Stimulated activated naive CD8-positive, alpha-beta T cell treated with anti-CD3 and anti-CD28 coated beads, Interleukin-15, amount 100 ng/mL, for 72 hours (primary cell): ENCODE results near the gene INTS14.
A peak's percentile ranks its signal among the peaks of the same experiment; 100 is the strongest.
"Not testable (repeated sequence)": the region's sequence is repeated elsewhere in the genome, so short reads cannot be mapped to it uniquely, and the experiment has no call there.

ENCODE experiments used
- ATAC-seq: fragments of 150-1000 bp; cut with Tn5 transposase; 2 replicates; pipeline ENCODE4 v1.10.0; 2021; ENCODE audit warnings: mild to moderate bottlenecking, moderate library complexity
- DNase-seq, 2 donors: peaks; one replicate each; pipeline ENCODE4 v3.0.0; 2021 to 2022
- H3K27ac Mint-ChIP-seq, 2 donors: one replicate each; pipeline ENCODE4 v1.8.0; 2022; ENCODE audit warnings: mild to moderate bottlenecking in 2 of 2, mixed read lengths in 2 of 2, moderate library complexity in 2 of 2
- H3K27me3 Mint-ChIP-seq: one replicate; pipeline ENCODE4 v1.8.0; 2022; ENCODE audit warnings: mixed read lengths
- H3K4me1 Mint-ChIP-seq: one replicate; pipeline ENCODE4 v1.8.0; 2022; ENCODE audit warnings: mild to moderate bottlenecking, mixed read lengths
- H3K4me3 Mint-ChIP-seq, 2 donors: one replicate each; pipeline ENCODE4 v1.8.0; 2022; ENCODE audit warnings: mild to moderate bottlenecking in 2 of 2, mixed read lengths in 2 of 2, moderate library complexity in 1 of 2
- H3K9me3 Mint-ChIP-seq, 2 donors: one replicate each; pipeline ENCODE4 v1.8.0; 2022; ENCODE audit warnings: mixed read lengths in 2 of 2

The INTS14 gene

GRCh38 chr15:65639509-65639908, 28.6 kb upstream of the INTS14 start:
- Mint-ChIP-seq H3K4me1 (peaks cover 18% of the 10 kb centered on the region), H3K9me3 (no peaks in the 10 kb centered on the region), H3K27me3 (no peaks in the 10 kb centered on the region), H3K27ac (peak overlapping the region in 1 of 2 donors; percentile 93), H3K4me3 (no peak overlapping the region)
- DNase-seq: no peak
- no peak for ATAC-seq

- H3K4me3 Mint-ChIP-seq: peak overlapping the region; percentile 14 to 20
- peak; percentile 72 for ATAC-seq
- H3K27me3 Mint-ChIP-seq: no peaks in the 10 kb centered on the region
- DNase-seq: peak; percentile 33 to 38
- H3K9me3 Mint-ChIP-seq: no peaks in the 10 kb centered on the region
- peak overlapping the region in 1 of 2 donors; percentile 13 for H3K27ac Mint-ChIP-seq
- H3K4me1 Mint-ChIP-seq: peaks cover 18% of the 10 kb centered on the region
Observed at GRCh38 chr15:65638681-65639089, 27.8 kb upstream of the INTS14 start.

- Mint-ChIP-seq H3K4me3 (no peak overlapping the region), H3K27me3 (no peaks in the 10 kb centered on the region), H3K27ac (no peak overlapping the region), H3K4me1 (peaks cover 18% of the 10 kb centered on the region), H3K9me3 (no peaks in the 10 kb centered on the region)
- DNase-seq (no peak), ATAC-seq (no peak)
Observed at GRCh38 chr15:65638109-65638508, 27.2 kb upstream of the INTS14 start.

GRCh38 chr15:65634356-65634755, 23.4 kb upstream of the INTS14 start:
- no peak for ATAC-seq
- DNase-seq: no peak

GRCh38 chr15:65633752-65634151, 22.8 kb upstream of the INTS14 start:
- Mint-ChIP-seq H3K4me3 (no peak overlapping the region), H3K27me3 (no peaks in the 10 kb centered on the region), H3K4me1 (peaks cover 31% of the 10 kb centered on the region), H3K9me3 (no peaks in the 10 kb centered on the region), H3K27ac (no peak overlapping the region)
- DNase-seq (no peak), ATAC-seq (no peak)

More at GRCh38 chr15:65634356-65634755, 23.4 kb upstream of the INTS14 start:
- Mint-ChIP-seq H3K9me3 (no peaks in the 10 kb centered on the region), H3K4me3 (no peak overlapping the region), H3K27me3 (no peaks in the 10 kb centered on the region), H3K27ac (no peak overlapping the region), H3K4me1 (peaks cover 37% of the 10 kb centered on the region)

GRCh38 chr15:65632780-65633375, 21.9 kb upstream of the INTS14 start:
- DNase-seq: no peak
- no peak for ATAC-seq
- no peak overlapping the region for H3K4me3 Mint-ChIP-seq
- peaks cover 22% of the 10 kb centered on the region for H3K4me1 Mint-ChIP-seq
- H3K27me3 Mint-ChIP-seq: no peaks in the 10 kb centered on the region
- no peak overlapping the region for H3K27ac Mint-ChIP-seq
- H3K9me3 Mint-ChIP-seq: no peaks in the 10 kb centered on the region

- DNase-seq (no peak), ATAC-seq (no peak)
- Mint-ChIP-seq H3K4me1 (peaks cover 19% of the 10 kb centered on the region), H3K27me3 (no peaks in the 10 kb centered on the region), H3K27ac (no peak overlapping the region), H3K4me3 (no peak overlapping the region), H3K9me3 (no peaks in the 10 kb centered on the region)
Observed at GRCh38 chr15:65631503-65631902, 20.6 kb upstream of the INTS14 start.

GRCh38 chr15:65630760-65631159, 19.8 kb upstream of the INTS14 start:
- H3K4me3 Mint-ChIP-seq: no peak overlapping the region
- H3K27ac Mint-ChIP-seq: peak overlapping the region; percentile 34 to 61
- peaks cover 19% of the 10 kb centered on the region for H3K4me1 Mint-ChIP-seq
- DNase-seq (no peak), ATAC-seq (peak; percentile 62)
- no peaks in the 10 kb centered on the region for H3K27me3 Mint-ChIP-seq
- no peaks in the 10 kb centered on the region for H3K9me3 Mint-ChIP-seq

- H3K27ac Mint-ChIP-seq: peak overlapping the region in 1 of 2 donors; percentile 24
- no peak for ATAC-seq
- DNase-seq: no peak
- H3K9me3 Mint-ChIP-seq: no peaks in the 10 kb centered on the region
- H3K27me3 Mint-ChIP-seq: no peaks in the 10 kb centered on the region
- H3K4me1 Mint-ChIP-seq: peaks cover 19% of the 10 kb centered on the region
- no peak overlapping the region for H3K4me3 Mint-ChIP-seq
Observed at GRCh38 chr15:65629548-65629947, 18.6 kb upstream of the INTS14 start.

GRCh38 chr15:65626856-65627255, 15.9 kb upstream of the INTS14 start:
- H3K9me3 Mint-ChIP-seq: no peaks in the 10 kb centered on the region
- no peaks in the 10 kb centered on the region for H3K27me3 Mint-ChIP-seq
- H3K27ac Mint-ChIP-seq: peak overlapping the region in 1 of 2 donors; percentile 57
- ATAC-seq (no peak), DNase-seq (no peak)
- peaks cover 14% of the 10 kb centered on the region for H3K4me1 Mint-ChIP-seq
- no peak overlapping the region for H3K4me3 Mint-ChIP-seq

- Mint-ChIP-seq H3K4me1 (no peaks in the 10 kb centered on the region), H3K4me3 (no peak overlapping the region), H3K9me3 (no peaks in the 10 kb centered on the region), H3K27ac (no peak overlapping the region), H3K27me3 (no peaks in the 10 kb centered on the region)
- ATAC-seq: no peak
- no peak for DNase-seq
Observed at GRCh38 chr15:65623103-65623502, 12.2 kb upstream of the INTS14 start.

GRCh38 chr15:65621638-65622037, 10.7 kb upstream of the INTS14 start, which contains the start of gene SLC24A1:
Gene SLC24A1 (plus strand): TSS chr15:65621938. CDS start chr15:65624081, 2,143 bp downstream.
- Mint-ChIP-seq H3K4me1 (no peaks in the 10 kb centered on the region), H3K9me3 (no peaks in the 10 kb centered on the region), H3K4me3 (no peak within 1 kb of the TSS), H3K27me3 (no peaks in the 10 kb centered on the region), H3K27ac (no peak within 1 kb of the TSS)
- no peak for DNase-seq
- ATAC-seq: no peak

- ATAC-seq (no peak), DNase-seq (no peak)
- Mint-ChIP-seq H3K4me3 (no peak overlapping the region), H3K27me3 (no peaks in the 10 kb centered on the region), H3K4me1 (no peaks in the 10 kb centered on the region), H3K9me3 (no peaks in the 10 kb centered on the region), H3K27ac (no peak overlapping the region)
Observed at GRCh38 chr15:65620833-65621232, 9.9 kb upstream of the INTS14 start.

- no peaks in the 10 kb centered on the region for H3K27me3 Mint-ChIP-seq
- DNase-seq: no peak
Observed at GRCh38 chr15:65619626-65620290, 8.8 kb upstream of the INTS14 start.

GRCh38 chr15:65618560-65619109, 7.7 kb upstream of the INTS14 start:
- Mint-ChIP-seq H3K9me3 (no peaks in the 10 kb centered on the region), H3K27me3 (no peaks in the 10 kb centered on the region), H3K4me3 (no peak overlapping the region), H3K4me1 (peaks cover 4% of the 10 kb centered on the region), H3K27ac (peak overlapping the region in 1 of 2 donors; percentile 21)
- ATAC-seq (no peak), DNase-seq (no peak)

More at GRCh38 chr15:65619626-65620290, 8.8 kb upstream of the INTS14 start:
- Mint-ChIP-seq H3K27ac (no peak overlapping the region), H3K9me3 (no peaks in the 10 kb centered on the region), H3K4me3 (no peak overlapping the region), H3K4me1 (no peaks in the 10 kb centered on the region)
- ATAC-seq: no peak

GRCh38 chr15:65615887-65616286, 5.0 kb upstream of the INTS14 start:
- ATAC-seq, H3K27me3 Mint-ChIP-seq, H3K27ac Mint-ChIP-seq, H3K9me3 Mint-ChIP-seq, DNase-seq, H3K4me3 Mint-ChIP-seq: not testable (repeated sequence)
- H3K4me1 Mint-ChIP-seq: peaks cover 30% of the 10 kb centered on the region
